C4-2B (cell line): ENCODE measurements around the gene DDIT3.
"Not testable (repeated sequence)": the region's sequence is repeated elsewhere in the genome, so short reads cannot be mapped to it uniquely, and the experiment has no call there.

Experiments used
- H3K27ac ChIP-seq: fragments of 450-650 bp; 2 replicates; pipeline ENCODE4 v1.5.1; 2017
- ZFX ChIP-seq: fragments of 450-650 bp; IDR thresholded peaks from 2 replicates; pipeline ENCODE4 v1.6.1; 2017
- TF ChIP-seq, protein P1 (sequence below): fragments of 450-650 bp; conservative IDR thresholded peaks from 2 replicates; pipeline ENCODE4 v1.5.1; 2017; ENCODE audit warnings: mild to moderate bottlenecking

DDIT3 gene

DNA sequence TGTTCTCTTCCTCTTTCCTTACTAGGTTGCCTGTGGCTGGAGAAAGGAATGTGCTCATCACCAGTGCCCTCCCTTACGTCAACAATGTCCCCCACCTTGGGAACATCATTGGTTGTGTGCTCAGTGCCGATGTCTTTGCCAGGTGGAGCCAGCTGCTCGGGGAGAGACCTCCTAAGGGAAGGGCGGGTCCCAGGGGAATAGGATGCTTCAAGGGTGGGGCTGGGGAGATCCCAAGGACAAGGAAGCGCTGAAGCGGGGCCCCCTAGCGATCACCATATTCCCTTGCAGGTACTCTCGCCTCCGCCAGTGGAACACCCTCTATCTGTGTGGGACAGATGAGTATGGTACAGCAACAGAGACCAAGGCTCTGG lies 22.2 kb downstream of the DDIT3 start:
- TF ChIP-seq, protein P1, sequence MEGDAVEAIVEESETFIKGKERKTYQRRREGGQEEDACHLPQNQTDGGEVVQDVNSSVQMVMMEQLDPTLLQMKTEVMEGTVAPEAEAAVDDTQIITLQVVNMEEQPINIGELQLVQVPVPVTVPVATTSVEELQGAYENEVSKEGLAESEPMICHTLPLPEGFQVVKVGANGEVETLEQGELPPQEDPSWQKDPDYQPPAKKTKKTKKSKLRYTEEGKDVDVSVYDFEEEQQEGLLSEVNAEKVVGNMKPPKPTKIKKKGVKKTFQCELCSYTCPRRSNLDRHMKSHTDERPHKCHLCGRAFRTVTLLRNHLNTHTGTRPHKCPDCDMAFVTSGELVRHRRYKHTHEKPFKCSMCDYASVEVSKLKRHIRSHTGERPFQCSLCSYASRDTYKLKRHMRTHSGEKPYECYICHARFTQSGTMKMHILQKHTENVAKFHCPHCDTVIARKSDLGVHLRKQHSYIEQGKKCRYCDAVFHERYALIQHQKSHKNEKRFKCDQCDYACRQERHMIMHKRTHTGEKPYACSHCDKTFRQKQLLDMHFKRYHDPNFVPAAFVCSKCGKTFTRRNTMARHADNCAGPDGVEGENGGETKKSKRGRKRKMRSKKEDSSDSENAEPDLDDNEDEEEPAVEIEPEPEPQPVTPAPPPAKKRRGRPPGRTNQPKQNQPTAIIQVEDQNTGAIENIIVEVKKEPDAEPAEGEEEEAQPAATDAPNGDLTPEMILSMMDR = no peak
- TF ChIP-seq ZFX = no peak
- H3K27ac ChIP-seq = no peak overlapping the region

DNA sequence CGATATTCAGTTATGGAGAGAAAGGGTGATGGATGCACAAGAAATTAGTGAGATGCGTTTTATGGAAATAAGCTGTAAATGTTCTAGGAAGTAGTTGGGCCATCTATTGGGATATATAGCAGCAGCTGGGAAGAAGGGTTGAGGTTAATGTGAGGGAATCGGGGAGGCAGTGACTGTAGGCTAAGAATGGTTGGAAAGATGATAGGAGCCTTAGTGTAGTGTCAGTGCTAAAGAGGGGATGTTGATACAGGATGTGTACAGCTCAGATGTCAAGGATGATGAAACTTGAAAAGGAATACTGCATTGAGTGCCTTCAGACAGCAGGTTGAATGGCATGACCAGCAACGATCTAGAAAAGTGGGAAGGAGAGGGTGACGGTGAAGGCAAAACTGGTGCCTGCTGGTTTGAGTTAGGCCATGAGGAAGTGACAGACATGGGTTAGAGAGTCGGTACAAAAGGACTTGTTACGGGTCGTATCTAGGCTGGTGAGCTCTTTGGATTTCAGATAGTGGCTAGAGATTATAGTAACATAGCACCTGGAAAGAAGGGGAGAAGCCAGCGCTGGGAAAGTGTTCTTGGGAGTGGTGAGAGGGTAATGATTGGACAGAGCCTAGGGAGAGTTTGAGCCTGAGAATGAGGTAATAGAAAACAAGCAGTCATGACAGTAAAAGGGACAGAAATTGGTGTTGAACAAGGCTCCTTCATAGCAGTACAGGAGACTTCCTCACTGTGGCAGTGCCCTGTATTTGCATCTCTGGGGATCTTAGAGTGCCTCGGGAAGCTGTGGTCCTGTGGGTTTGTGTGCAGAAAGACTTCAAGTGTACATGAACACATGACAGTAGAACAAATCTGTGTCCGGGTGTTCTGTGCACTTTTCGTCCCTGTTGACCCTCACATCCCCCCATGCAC lies 22.8 kb downstream of the DDIT3 start:
- TF ChIP-seq, protein P1 = no peak
- no peak for TF ChIP-seq ZFX

GRCh38 chr12:57496822-57497221 lies 23.5 kb downstream of the DDIT3 start:
- no peak overlapping the region for H3K27ac ChIP-seq
- no peak for TF ChIP-seq ZFX
- TF ChIP-seq, protein P1 = no peak

More for the DNA sequence above, 22.8 kb downstream of the DDIT3 start:
- H3K27ac ChIP-seq = no peak overlapping the region

- H3K27ac ChIP-seq = not testable (repeated sequence)
These were observed 25.1 kb downstream of the DDIT3 start for GRCh38 chr12:57495051-57495701.

DNA sequence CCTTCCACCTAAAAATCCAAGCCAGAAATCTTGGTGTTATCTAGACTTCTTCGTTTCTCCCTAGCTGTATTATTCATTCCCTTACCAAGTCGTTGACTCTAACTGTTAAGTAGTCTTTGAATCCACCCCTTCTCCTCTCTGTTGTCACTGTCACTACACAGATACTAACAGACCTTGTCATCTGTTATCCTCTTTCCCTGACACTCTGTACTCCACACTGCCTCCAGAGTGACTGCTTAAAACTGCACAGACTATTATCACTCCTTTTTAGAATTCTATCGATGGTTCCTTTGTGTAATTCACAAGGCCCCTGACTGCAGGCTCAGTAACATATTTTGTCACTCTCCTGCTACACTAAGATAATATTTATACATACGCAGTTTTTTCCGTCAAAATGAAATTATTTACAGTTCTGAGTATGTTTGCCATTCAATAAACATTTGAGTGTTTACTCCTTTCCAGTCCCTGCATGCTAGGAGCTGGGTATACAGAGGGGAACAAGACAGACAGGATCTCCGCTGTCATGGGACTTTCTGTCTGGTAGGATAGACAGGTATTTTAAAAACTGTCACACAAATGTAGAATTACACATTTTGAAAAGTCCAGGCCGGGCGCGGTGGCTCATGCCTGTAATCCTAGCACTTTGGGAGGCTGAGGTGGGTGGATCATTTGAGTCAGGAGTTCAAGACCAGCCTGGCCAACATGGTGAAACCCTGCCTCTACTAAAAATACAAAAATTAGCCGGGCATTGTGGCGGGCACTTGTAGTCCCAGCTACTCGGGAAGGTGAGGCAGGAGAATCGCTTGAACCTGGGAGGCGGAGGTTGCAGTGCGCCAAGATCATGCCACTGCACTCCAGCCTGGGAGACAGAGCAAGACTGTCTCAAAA lies 28.7 kb downstream of the DDIT3 start:
- TF ChIP-seq ZFX = no peak
- TF ChIP-seq, protein P1 = no peak; the same call in 1 of the 2 replicates
- H3K27ac ChIP-seq = no peak overlapping the region

GRCh38 chr12:57490126-57490525 lies 30.2 kb downstream of the DDIT3 start:
- TF ChIP-seq, protein P1 = no peak
- TF ChIP-seq ZFX = no peak
- H3K27ac ChIP-seq = no peak overlapping the region

GRCh38 chr12:57489157-57489641 lies 31.1 kb downstream of the DDIT3 start:
- peak overlapping the region; percentile 88 for H3K27ac ChIP-seq
- TF ChIP-seq, protein P1 = no peak
- no peak for TF ChIP-seq ZFX
